HCT116 (cell line): ENCODE measurements around the gene SLC13A4.
"Not testable (repeated sequence)": the region's sequence is repeated elsewhere in the genome, so short reads cannot be mapped to it uniquely, and the experiment has no call there.

Experiments used
- ZNF274 ChIP-seq: fragments of 200-500 bp; sonication (Bioruptor generic); IDR thresholded peaks from 2 replicates; pipeline ENCODE4 v1.6.1; 2014; ENCODE audit warnings: mild to moderate bottlenecking, low read depth, low read length, inconsistent platforms
- TF ChIP-seq, protein P1 (sequence below), 3 experiments: fragments of 200-600 bp in 1 of 3; sonication (generic) in 1 of 3; IDR thresholded peaks in 2 of 3; conservative IDR thresholded peaks in 1 of 3; 2 replicates each; pipeline ENCODE4 v1.5.1; 2012 to 2017; ENCODE audit warnings: low read depth in 2 of 3, low read length in 2 of 3, antibody characterized with exemption in 1 of 3, borderline replicate concordance in 1 of 3, control low read depth in 1 of 3, mild to moderate bottlenecking in 1 of 3, mixed read lengths in 1 of 3, mixed run types in 1 of 3, moderate library complexity in 1 of 3; ENCODE audit not compliant: insufficient read depth in 1 of 3

DNA sequence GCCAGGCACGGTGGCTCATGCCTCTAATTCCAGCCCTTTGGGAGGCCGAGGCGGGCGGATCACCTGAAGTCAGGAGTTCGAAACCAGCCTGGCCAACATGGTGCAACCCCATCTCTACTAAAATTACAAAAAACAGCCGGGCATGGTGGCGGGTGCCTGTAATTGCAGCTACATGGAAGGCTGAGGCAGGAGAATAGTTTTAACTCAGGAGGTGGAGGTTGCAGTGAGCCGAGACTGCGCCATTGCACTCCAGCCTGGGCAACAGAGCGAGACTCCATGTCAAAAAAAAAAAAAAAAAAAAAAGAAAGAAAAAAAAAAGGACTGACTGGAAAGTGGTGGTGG, 9.3 kb upstream of the SLC13A4 start:
- not testable (repeated sequence) for TF ChIP-seq ZNF274
- TF ChIP-seq, protein P1, sequence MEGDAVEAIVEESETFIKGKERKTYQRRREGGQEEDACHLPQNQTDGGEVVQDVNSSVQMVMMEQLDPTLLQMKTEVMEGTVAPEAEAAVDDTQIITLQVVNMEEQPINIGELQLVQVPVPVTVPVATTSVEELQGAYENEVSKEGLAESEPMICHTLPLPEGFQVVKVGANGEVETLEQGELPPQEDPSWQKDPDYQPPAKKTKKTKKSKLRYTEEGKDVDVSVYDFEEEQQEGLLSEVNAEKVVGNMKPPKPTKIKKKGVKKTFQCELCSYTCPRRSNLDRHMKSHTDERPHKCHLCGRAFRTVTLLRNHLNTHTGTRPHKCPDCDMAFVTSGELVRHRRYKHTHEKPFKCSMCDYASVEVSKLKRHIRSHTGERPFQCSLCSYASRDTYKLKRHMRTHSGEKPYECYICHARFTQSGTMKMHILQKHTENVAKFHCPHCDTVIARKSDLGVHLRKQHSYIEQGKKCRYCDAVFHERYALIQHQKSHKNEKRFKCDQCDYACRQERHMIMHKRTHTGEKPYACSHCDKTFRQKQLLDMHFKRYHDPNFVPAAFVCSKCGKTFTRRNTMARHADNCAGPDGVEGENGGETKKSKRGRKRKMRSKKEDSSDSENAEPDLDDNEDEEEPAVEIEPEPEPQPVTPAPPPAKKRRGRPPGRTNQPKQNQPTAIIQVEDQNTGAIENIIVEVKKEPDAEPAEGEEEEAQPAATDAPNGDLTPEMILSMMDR (IDR thresholded peaks at IDR 0.05 in 2 of 3, conservative IDR thresholded peaks at IDR 0.05 in 1 of 3; ENCODE audit: borderline replicate concordance in 1 of 3, insufficient read depth in 1 of 3, low read depth in 2 of 3, low read length in 2 of 3), result not testable (repeated sequence)
